NCI-H2196 (cell line): ENCODE data around the gene SLC6A9.

Experiments
- DNase-seq: peaks from one replicate; lab custom pipeline; 2025; ENCODE audit not compliant: unreplicated experiment; lab: John Stamatoyannopoulos, UW

Gene SLC6A9

DNA sequence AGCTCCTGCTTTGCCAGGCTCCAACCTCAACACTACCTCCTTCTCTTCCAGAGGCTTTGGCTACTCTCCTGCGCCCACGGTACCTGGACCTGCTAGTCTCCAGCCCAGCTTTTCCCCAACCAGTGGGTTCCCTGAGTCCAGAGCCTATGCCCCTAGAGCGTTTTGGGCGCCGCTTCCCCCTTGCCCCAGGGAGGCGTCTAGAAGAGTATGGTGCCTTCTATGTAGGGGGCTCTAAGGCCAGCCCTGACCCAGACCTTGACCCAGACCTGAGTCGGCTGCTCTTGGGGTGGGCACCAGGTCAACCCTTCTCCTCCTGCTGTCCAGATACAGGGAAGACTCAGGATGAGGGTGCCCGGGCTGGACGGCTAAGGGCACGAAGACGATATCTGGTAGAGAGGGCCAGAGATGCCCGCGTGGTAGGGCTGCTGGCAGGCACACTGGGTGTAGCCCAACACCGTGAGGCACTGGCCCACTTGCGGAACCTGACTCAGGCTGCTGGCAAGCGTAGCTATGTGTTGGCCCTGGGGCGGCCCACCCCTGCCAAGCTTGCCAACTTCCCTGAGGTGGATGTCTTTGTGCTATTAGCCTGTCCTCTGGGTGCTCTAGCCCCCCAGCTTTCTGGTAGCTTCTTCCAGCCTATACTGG lies 59.8 kb downstream of the SLC6A9 start:
- DNase-seq, result no peak

DNA sequence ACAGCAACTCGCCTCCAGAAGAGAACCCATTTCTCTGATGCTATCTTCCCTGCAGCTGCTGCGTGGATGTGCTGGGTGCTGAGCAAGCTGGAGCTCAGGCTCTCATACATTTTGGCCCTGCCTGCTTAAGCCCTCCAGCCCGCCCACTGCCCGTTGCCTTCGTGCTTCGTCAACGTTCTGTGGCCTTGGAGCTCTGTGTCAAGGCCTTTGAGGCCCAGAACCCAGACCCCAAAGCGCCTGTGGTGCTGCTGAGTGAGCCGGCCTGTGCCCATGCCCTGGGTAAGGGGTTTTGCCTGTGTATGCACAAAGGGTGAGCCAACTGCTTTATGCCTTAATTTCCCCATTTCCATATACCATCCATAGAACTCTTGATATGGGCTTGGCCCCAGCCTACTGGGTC lies 60.4 kb downstream of the SLC6A9 start:
- DNase-seq, result no peak

DNA sequence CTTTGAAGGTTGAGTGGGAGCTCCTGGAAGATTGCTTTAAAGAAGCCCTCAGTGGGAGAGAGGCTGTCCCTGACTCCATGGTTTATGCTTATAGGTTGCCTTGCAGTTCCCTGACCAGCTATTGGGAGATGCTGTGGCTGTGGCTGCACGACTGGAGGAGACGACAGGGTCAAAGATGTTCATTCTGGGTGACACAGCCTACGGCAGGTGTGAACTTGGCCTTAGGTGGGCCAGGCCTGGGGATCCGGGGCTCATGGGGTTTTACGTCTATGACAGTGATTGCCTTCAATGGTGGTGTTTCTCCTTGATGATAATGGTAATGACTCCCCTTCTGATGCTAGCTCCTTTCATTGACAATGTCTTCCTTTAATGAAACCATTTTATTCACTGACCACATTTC lies 60.8 kb downstream of the SLC6A9 start:
- DNase-seq, result no peak

DNA sequence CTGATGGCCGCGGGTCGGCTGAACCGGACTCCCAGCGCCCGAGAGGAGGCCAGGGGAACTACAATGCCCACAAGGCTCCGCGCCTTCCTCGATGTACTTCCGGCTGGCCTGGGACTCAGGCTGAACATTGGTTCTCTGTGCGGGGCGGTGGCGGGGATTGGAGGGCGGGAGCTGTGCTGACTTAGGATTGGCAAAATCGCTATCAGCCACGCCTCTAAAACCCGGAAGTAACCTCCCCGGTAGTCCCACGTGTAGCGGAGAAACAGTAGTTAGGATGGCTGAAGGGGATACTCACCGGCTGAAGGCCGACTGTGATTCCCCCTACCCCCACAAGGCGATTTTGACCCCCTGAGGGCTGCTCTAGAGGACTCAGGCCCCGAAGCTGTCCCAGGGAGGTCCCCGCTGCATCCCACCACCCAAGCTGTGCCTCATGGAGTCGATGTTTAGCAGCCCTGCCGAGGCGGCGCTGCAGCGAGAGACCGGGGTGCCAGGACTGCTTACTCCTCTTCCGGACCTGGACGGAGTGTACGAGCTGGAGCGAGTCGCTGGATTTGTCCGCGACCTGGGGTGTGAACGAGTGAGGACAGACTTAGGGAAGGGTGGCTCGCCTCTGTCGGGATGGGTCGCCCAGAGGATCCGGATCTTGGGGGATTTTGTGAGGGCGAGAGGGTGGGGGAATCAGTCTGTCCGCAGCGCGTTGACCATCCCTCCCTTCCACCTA lies 61.4 kb downstream of the SLC6A9 start, which contains the start of gene DPH2:
Gene DPH2, plus strand, starts transcription at position 265 of the 721 bp plus-strand sequence. Its CDS starts 166 bp downstream, at position 431.
- DNase-seq, result peak; percentile 97

DNA sequence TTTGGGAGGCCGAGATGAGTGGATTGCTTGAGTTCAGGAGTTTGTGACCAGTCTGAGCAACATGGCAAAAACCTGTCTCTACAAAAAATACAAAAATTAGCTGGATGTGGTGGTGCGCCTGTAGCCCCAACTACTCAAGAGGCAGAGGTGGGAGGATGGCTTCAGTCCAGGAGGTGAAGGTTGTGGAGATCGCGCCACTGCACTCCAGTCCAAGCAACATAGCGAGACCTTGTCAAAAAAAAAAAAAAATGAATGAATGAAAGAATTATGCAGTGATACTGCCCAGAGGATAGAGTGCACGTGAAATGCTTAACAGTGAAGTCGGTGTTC lies 61.9 kb downstream of the SLC6A9 start:
- no peak for DNase-seq

DNA sequence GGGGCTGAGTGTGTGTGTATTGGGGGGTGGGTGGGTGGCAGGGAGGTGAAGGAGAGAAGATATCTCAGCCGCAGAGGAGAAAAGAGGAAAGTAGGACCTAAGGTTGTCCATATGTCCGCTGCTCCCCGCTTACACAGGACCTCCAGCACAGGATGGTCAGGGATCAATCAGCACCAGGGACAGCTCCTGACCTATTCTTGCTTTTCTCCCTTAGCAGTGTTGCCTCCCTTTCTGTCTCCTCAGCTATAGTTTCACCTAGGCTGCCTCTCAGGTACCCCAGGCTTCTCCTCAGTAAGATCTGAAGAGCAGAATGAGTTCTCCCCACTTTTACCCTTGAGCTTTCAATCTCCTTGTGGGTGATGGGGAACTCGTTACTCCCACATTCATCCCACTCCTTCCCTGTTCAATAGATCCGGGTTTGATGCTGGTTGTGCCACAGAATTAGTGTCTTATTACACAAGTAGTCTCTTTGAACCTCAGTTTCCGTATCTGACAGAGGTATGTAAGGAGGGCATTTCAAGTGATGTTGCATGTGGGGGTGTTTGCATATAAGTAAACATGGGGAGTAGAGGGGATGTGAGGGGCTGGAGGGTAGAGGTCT lies 62.8 kb downstream of the SLC6A9 start:
- no peak for DNase-seq

DNA sequence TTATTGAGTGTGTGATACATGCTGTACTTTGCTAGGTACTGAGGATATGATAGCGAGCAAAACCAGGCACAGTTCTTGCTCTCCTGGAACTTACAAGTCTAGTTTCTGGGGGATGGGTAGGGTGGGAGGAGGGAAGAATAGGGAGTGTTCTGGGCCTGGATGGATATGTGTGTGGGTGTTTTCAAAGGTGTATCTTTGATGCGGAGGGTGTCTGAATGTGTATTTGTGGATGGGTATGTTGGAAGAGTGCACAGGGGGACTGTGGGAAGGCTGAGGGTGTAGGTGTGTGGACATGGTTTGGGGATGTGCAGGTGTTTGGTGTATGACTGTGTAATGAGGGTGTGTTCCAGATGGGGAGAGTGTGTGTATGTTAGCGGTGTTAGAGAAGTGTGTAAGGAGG lies 65.9 kb downstream of the SLC6A9 start:
- no peak for DNase-seq

DNA sequence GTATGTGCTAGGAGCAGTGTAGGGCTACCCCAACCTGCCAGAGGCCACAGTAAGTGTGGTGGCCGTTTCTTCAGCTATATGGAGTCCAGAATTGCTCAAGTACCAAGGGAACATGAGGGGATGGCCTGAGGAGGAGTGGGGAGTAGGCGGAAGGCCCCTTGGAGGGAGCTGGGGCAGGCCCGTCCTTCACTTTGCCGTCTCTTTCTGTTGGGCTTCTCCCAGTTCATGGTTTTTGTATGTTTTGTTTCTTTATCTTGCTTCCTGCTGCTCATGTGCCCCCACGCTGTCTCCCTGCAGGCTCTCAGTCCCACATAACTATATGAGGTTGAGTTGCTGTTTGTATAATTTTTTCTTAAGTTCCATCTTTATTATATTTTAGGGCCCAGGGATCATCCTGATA lies 67.4 kb downstream of the SLC6A9 start:
- DNase-seq, result no peak

DNA sequence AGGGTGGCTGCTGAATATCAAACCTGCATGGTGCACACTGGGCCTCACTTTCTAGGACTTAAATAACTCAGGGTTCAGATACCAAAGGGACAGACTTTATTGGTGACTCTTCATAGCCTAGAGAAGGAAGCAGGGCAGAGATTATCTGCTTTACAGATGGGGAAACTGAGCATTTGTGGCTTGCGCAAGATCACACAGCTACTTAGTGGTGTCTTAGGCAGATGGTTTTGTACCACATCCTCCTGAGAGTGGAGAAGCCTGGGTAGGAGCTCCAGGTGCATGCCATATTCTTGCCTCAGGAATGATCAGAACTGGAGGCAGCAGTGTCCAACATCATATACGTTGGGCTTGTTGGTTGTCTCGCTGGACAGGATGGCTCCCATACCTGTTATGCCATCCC lies 68.3 kb downstream of the SLC6A9 start:
- no peak for DNase-seq

DNA sequence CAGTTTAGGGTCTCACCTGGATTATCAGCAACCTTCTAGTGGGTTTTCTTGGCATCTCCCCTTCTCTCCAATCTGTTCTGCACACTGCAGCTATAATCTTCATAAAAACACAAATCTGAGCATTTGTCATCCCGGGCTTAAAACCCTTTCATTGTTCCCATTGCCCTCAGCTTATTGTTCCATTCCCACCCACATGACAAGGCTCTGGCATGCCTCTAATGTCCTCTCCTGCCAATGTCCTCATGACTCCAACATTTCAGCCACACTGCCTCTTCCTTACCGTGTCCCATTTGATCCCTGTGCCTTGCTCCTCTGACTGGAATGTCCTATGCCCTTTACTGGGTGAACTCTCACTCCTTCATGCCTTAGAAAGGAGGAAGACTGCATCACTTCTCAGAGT lies 68.9 kb downstream of the SLC6A9 start:
- no peak for DNase-seq

DNA sequence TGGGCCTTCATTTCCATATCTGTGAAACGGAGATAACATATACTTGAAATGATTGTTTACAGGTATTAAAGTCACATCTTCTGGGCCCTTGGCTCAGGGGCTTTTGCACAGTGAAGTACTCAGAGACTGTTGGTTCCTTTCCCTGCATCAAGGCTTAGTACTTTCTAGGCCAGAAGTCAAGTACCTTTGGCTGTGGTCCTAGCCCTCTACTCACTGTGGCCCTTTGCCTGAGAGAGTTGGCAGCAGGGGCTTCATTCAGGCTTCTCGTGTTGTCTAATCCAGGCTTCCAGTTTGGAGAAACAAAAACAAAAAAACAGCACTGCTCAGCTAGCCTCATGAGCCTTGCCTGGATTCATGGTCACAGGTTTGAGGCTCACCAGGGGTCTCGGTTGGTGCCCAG lies 69.6 kb downstream of the SLC6A9 start:
- DNase-seq, result no peak

DNA sequence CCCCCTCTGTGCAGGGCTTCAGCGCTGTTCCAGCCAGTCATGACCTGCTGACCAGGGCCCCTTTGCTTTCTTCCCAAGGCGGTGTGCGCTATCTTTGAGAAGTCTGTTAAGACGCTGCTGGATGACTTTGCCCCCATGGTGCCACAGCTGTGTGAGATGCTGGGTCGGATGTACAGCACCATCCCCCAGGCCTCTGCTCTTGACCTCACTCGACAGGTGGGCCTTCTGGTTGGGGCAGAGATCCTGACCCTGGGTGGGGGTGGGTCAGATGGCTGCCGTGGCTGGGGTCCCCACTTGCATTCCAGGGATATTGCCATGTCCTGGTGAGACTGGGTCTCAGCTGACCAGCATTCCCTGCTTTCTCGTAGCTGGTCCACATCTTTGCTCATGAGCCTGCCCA lies 70.5 kb downstream of the SLC6A9 start:
- DNase-seq, result no peak

DNA sequence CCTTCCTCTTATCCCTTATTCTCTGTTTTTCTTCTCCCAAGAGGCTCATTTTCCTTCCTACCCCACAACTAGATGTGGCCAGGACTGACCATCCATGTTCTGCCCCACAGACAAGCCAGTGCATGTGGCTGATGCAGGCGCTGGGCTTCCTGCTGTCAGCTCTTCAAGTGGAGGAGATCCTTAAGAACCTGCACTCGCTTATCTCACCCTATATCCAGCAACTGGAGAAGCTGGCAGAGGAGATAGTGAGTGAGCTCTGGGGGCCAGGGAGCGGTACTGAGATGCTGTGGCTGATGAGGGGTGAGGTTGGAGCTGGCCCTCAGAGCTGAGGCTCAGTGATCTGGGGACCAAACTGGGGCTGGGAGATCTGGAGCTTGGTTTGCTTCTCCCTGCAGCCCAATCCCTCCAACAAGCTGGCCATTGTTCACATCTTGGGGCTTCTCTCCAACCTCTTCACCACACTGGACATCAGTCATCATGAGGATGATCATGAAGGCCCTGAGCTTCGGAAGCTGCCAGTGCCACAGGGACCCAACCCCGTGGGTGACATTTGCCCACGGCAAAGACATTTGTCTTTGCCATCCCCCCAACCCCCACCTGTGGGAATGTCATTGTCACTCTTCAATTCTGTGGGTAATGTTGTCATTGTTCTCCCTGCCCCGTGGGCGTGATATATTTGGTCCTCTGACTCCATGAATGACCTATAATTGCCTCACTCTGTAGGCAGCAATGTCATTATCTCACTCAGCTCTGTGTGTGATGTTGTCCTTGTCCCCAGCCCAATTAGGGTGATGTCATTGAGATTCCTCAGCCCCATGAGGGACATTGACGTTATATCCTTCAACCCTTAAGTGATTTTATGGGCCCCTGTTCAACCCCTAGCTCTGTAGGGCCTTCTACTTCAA lies 72.7 kb downstream of the SLC6A9 start:
- DNase-seq, result no peak

DNA sequence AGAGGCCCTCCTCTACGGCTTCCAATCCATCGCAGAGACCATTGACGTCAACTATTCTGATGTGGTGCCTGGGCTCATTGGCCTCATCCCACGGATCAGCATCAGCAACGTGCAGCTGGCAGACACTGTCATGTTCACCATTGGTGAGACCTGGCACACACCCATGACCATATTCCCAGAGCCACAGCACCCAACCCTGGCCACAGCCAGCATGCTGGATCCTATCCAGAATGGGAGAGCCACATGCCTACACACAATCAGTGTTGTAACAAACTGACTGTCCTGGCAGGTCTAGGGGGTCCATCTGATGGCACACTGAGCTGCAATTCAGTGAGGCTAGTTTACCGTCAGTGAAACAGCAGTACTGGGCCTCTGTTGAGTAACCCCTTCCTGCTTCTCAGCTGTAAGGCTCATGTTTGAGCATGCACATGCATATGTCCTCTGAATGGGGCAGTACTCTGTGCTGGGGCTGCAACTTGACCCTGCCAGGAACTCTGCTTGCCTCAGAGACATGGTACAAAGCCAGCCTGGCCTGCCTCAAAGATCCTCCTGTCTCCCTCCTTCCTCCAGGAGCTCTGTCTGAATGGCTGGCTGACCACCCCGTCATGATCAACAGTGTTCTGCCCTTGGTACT lies 73.7 kb downstream of the SLC6A9 start:
- no peak for DNase-seq

DNA sequence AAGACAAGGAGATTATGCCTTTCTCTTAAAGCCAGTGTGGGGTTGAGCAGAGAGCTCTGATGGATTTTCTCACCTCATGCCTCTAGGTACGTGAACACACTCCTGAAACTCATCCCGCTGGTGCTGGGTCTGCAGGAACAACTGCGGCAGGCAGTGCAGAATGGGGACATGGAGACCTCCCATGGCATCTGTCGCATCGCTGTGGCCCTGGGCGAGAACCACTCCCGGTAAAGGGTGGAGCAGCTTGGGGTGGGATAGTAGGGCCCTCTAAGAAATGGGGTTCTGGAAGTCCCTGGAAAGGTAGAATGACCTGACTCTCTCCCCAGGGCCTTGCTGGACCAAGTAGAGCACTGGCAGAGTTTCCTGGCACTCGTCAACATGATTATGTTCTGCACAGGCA lies 75.0 kb downstream of the SLC6A9 start:
- no peak for DNase-seq

DNA sequence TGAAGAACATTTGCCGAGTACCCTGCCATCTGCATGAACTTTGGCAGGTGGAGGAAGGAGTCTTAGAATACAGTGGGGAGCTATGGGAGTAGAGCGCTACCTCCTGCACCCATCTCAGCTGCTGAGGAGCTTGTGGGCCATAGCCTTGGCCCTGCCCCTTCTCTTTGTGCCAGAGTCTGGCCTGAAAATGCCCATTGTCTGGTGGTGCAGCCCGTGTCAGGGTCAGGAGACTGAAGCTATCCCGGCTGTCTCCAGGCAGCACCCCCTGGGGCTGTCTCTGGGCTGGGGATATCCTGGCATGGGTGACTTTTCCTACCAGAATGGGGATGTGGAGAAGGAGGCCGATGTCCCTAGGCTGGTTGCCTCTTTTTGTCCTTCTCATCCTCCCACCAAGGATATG lies 77.2 kb downstream of the SLC6A9 start:
- DNase-seq, result no peak

DNA sequence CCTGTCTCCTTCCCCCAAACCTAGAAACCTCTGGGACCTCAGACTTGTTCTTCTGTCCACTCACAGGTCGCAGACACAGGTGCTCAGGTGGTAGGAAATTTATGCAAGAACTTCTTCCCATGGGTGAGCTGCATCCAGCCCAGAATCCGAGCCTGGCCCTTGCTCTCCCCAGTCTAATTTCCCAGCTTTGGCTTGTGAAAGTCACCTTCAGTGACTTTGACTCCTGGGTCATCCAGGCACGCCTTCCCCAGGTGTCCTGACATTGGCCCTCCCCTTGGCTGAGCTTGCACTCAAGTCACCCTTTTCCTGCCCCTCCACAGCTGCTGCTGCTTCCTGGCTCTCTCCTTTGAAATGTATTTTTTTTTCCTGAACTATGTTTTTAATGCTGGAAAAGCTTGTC lies 77.9 kb downstream of the SLC6A9 start:
- no peak for DNase-seq

DNA sequence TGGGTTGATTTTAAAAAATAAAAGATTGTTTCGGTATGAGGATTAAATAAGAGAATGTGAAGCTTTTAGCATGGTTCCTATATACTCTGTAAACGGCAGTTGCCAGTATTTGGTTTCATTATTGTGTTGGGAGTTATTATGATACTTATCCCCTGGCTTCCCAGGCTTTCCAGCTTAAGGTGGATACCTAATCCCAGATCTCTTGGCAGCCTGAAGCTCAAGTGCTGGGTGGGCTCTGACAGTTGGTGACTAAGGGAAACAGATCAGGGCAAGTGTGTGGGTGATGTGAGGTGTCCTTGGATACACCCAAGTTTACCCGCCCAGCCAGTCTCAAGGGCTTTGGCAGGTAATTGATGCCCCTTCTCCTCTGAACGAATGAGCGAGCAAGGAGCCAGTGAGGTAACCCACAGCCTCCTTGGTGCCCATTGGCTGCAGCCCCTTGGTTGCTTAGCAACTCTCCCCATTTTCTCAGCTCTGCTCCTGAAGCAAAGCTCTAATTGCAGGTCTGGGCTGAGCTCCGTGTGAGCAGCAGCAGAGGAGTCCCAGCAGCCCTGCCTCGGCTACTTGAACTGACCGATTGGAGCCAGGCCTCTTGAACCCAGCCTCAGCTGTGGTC lies 78.4 kb downstream of the SLC6A9 start:
- peak; percentile 89 for DNase-seq

DNA sequence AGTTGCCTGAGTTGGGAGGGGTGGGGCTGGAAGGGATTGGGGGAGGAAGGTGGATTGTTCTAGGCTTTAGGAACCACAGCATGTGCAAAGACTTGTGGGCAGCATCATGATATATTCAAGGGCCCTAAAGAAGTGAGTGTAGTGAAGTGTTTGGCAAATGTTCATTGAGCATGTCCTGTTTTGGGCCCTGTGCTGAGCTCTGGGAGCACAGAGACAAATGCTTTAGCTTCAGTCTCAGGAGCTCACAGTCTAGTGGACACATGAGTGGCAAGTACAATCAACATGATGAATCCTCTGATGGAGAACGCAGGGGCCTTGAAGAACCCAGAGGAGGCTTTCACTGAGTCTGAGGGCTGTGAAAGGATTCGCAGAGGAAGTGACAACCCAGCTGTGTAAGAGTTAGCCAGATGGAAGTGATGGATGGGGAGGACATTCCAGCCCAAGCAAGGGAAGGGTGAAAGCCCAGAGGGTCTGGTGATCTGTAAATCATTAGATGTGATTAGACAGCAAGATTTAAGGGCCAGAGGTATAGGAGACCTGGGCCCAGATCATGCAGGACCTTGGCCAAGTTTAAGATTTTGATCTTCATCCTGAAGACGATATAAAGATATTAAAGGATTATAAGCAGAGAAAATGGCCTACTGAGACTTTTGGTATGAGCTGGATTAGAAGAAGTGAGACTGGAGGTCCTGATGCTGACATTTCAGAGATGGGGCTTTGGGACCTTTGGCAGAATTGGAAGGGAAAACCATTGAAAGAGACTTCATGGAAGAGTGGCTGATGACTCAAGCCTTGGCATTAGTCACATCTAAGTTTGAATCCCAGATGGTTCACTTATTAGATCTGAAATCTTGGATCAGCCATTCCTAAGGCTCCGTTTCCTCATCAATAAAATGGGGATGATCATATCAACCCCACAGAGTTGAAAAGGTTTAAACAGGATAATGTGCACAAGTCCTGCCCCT lies 80.0 kb downstream of the SLC6A9 start:
- no peak for DNase-seq

DNA sequence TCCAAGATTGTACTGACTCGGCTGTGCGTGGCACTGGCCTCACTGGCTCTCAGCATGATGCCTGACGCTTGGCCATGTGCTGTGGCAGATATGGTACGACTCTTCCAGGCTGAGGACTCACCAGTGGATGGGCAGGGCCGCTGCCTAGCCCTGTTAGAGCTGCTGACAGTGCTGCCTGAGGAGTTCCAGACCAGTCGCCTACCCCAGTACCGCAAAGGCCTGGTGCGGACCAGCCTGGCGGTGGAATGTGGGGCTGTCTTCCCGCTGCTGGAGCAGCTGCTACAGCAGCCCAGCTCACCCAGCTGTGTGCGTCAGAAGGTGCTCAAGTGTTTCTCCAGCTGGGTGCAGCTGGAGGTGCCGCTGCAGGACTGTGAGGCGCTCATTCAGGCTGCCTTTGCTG lies 81.6 kb downstream of the SLC6A9 start:
- DNase-seq, result no peak
